Measurements from ENCODE around the gene MBP.

The MBP gene

GRCh38 chr18:77099485-77100370 is 32.9 kb downstream of the MBP start:
- no peak for DNase-seq

DNA sequence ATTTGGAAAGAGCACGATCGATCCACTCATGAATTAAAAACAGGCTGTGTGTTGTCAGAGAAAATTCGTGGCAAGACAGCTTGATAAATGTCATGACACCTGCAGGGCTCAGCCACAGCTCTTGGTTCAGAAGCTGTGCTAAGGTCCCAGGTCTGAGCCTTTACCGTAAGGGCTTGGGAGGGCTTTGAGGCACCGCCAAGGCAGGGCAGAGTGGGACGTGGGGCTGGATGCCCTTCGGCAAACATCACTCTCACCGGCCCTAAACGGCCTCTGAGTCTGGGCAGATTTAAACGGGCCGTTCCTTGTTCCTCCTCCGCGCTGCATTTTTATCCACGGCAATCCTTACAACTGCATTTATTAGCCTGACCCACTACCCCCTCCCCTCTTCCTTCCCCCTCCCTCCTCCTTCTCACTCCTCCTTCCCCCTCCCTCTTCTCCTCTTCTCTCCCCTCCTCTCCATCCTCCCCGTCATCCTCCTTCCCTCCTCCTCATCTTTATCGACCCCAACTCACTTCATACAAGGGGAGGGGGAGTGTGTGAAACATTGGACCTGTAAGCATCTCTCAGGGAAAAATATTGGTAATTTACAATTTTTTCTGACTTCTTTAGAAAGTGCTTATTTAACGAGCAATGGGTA is 33.9 kb downstream of the MBP start:
- no peak for DNase-seq

- DNase-seq: no peak
These were observed 34.6 kb downstream of the MBP start for GRCh38 chr18:77098029-77098428.

DNA sequence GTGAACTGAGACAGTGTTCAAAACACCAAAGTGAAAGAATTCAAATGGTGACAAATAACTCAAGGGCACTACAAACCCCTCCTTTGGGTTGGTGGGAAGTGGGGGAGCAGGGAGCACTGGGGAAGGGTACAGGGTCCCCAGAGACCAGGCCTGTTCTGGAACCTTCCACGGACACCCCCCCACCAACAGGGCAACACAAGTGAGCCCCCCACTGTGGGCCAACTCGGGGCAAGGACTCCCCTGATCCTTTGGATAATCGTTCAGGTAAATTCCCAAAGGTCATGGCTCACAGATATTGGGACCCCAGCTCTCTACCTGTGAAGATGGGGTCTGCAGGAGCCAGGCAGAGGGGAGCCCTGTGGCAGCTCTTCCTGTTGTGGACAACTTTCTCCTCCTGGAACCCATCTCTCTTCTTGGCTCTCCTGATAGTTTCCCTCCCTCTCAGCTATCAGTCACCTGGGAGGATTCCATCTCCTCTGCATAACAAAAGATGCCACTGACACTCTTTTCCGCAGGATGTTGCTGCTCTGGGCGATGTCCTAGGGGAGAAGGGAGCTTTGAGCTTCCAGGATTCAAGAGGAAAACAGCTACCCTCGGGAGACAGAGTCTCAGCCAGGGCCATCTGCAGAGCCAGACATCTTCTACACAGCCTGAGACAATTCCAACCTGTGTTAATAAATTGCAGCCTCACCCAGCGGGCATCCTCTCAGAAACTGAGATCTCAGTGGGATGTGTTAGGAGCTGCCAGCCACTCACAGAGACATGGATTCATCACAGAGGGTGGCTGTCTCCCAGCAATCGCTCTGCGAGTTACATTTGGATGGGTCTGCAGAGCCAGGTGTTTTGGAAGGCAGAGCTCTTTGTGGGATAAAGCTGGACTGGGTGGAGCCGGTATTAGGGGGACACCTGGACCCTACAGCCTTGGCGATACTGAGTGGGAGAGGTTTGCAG is 35.4 kb downstream of the MBP start:
- no peak for DNase-seq

DNA sequence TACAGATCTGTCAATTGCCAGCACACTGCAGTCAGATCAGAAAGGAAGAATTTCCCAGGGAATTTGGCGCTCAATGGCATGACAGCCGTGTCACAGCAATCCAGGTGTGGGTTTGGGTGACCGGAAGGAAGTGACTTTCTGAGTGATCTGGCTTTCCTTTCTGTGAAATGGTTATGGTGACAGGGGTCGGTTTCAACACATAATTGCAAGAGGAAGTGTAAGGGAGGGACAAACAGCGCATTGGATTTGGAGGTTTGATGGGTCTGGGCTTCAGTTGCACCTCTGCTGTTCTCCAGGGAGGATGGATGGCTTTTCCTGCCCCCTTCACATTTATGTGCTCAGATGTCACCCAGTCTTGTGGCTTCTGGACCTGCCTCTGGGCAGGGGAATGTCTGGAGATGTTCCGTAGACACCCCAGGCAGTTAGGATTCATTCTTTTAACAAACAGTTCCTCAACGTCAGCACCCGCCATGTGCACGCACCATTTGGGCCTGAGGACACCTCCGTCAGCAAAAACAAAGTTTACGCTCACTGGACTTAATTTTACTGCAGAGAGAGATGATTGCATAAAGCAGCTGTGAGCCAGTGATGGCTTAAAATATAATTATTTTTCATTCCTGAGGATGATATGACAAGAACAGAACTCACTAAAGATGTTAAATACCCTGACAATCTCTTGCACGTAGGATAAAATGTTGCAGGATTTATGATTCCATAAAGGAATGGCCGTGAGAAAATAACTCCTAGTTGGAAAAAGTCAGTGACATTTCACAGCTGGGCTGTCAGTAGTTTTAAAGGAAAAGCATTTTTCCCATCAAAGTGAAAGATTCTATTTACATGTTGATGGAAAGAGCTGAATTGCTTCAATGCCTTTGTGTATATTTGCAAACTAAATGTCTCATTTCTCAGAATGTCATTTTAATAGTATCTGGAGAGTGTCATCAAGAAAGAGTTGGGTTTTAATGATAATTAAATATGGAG is 36.9 kb downstream of the MBP start:
- no peak for DNase-seq

DNA sequence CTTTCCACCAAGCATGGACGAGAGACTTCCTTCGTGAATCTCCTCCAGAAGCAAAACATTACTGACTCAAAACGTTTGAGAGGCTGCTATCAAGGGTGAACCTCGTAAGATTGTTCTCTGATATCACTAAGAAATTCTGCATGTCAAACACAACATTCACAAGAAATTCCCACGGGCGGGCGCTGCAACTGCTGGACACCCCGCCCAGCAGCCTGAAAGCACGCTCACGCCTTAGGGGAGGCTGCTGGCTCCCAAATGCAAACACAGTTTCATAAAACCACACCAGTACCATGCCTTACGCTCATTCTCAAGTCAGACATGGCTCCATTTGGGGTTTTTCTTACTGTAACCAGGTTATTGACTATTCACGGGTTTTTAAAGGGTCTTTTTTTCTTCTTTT is 39.0 kb downstream of the MBP start:
- DNase-seq: no peak

DNA sequence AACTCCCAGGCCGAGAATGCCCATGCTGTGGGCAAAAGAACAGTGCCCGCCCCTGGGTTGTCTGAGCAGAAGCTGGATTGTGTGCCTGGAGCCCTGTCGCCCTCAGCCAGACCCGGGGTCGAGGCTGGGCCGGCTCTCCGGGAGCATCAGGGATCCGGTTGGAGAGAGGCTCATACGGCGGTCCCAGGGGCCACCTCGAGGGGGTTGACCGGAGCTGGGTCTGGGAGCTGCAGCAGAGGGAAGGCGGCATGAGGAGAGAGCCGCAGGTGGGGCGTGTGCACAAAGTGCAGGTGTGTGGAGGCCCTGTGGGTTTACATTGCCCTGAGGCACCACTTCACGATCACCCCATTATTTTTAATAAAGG is 39.5 kb downstream of the MBP start:
- no peak for DNase-seq

DNA sequence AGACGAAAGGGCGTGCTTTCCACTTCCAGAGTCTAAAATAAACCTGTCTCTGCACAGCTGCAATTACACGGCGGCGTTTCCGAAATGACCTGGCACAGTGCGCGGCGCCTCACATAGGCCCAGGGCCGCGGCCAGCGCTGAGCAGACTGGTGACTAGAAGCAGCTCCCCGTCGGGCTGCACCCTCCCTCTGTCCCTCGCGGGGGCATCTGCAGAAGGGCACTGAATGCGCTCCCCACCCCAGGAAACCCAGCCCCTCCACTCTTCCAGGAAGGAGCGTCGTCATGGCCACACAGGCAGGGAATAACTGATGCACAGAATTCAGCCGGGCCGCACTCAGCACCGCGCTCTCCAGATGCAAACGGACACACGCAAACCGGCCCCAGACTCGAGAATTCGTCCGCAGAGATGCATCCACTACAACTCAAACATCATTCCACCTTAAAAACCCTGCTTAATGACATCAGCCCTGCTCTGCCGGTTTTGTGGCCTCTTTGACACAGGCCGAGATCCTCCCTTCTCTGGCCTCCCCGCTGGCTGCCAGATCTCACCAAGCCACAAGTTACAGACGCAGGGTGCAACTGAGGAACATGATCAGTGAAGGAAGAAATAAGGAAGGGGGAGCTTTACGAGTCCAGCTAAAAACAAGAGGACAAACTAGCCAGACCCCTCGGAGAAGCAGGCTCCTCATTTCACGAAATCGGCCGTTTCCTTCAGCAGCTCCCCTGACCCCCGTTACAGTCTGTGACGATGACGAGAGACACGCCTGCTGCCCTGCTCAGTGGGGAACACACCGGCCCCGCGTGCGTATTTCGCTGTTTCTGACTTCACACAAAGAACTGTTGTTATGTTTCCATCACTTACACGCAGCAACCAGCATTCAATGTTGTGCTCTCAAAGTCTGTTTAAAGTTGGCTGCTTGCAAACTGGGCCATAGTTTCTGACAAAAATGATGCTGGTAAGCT is 40.2 kb downstream of the MBP start:
- DNase-seq: no peak

DNA sequence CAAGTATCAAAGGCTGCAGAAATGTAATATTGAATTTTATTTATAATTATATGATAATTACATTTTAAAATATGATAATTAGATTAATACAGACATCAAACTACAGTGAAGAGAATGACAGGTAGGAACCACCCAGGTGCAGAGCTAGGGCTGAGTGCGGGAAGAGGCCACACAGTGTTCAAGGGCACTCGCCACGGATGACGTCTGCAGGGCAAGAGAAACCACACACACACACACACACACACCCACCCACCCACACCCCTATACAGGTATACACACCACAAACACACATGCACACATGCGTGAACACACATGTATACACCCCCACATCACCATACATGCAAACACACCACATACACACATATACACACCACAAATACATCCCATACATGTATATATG is 41.2 kb downstream of the MBP start:
- DNase-seq: no peak

DNA sequence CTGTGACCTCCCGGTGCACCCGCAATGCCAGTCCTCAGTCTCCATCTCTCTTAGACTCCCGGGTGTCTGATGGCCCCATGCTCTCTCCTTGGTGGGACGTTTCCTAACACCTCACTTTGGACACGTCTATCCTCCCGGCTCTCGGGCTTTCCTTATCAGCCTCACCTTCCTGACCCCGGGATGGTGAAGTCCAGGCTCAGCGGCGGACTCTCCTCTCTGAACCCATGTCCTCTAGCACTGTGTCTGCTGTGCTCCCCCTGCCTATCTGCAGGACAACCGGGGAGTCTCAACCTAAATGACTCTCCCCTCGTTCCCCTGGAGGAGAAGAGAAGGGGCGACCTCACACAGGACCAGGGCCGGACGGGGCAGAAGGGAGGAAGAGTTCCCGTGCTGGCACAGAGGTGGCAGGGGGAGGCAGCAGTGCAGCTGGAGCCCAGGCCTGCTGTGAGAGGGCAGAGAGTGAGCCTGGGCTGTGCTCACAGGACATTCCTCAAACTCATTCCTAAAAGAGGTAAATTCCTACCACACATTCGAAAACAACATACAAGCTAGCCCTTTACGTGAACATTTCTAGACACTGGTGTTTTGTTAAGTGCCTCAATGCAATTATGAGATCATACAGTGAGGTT is 41.9 kb downstream of the MBP start:
- no peak for DNase-seq

DNA sequence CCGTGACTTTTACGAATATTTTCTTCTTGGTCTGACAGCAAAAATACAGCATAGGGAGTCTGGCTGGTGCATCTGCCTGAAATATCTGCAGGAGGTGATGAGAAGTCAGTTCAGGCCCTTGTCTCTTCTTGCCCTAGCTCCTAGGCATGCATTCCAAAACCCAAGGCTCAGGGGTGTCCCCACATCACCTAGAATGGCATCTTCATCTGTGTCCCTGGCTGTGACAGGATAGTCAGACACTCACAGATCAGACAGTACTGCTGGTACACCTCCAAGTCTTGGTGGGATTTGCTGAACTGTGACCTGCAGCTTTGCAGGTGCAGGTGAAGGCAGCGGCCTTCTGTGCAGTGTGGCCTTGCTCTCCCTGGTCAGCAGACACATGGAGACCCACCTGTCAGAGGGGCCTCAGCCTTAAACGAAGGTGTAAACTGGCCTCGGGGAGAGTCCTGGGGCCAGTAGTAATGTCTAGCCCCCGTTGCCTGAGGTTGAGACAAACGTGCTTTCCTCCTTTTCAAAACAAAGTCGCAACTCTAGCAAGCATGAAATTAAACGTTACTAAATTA is 42.8 kb downstream of the MBP start:
- no peak for DNase-seq

GRCh38 chr18:77088963-77089722 is 43.4 kb downstream of the MBP start:
- DNase-seq: no peak

DNA sequence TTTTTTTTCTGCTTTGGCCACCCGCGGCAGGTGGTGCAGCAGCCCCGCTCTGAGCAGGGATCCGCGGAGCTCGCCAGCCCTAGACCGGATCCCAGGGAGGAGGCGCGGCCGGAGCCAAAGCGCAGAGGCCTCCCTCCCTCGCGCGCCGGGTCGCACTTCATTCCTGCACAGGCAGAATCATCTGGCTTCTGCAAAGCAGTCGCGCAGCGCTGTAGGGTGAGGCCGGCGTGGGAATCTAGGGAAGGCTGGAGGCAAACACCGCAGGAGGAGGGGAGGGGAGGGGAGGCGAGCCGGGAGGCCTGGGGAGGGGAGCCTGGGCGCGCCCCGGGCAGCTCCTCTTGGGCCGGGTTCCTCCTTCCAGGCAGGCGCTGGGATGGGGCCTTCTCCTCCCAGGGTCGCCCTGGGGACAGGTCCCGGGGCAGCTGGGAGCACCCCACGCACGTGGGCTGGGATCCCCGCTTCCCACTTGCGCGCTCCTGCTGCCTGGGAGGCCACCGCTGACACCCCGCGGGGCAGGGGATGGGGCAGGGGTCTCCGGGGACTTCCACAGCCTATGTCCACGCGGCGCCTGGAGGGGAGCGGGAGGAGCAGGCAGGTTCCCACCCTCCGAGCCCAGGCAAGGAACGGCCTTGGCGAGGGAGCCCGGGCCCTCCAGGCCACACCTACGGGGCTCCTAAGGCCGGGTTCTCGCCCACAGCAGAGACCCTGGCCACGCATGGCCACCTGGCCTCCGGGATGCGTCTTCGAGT is 45.0 kb downstream of the MBP start:
- no peak for DNase-seq

GRCh38 chr18:77086656-77087392 is 45.8 kb downstream of the MBP start:
- DNase-seq: no peak

DNA sequence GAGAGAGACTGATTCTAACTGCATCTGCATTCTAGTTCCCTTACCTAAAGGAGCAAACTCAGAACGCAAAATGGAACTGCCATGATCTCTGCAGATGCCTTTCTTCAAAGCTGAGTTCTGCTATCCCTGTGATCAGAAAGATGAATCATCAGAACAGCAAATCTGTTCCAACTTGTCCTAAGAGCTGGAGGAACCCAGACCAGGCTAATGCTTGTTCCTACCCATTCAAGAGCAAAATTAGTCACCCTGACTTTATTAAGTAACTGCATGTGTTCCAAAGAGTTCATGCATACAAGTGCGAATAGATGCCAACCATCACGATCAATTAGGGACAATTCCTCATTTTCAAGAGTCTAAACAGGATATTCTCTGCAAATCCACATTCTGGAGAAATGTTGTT is 46.5 kb downstream of the MBP start:
- DNase-seq: no peak

DNA sequence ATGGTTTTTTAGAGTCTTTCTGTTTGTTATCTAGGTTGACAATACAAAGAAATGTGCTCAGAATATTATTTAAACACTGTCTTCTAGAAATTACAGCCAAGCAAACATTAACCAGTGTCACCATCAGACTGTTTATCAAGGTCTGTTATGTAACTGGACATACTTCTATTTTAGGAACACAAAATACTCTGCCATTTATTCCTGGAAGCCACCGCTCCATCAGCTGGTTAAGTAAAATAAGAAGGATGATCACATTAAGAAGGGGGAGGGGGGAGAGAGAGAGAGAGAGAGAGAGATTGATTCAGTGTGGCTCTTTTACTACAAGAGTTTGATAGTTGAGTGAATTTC is 47.9 kb downstream of the MBP start:
- no peak for DNase-seq

DNA sequence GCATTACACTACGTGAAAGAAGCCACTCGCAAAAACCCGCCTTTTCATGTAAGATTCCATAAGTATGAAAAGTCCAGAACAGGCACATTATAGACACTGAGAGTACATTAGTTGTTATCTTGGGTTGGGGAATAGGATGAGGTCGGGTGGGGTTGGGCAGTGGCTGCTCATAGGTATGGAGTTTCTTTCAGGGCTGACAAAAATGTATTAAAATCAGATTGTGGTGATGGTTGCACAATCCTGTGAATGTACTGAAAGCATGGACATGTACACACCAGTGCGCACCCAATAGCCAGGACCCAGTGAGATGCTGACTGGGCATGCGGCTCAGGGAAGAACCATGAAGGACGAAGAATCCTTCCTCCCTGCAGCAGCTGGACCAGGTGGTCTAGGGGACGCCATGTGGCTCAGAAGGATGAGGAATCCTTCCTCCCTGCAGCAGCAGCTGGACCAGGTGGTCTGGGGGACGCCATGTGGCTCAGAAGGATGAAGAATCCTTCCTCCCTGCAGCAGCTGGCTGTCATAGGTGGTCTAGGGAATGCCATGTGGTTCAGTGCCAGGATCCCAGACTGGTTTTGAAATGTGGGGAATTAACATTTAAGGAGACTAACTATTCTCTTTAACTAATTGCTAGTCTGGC is 50.1 kb downstream of the MBP start:
- no peak for DNase-seq

GRCh38 chr18:77081390-77081778 is 51.2 kb downstream of the MBP start:
- no peak for DNase-seq
